ENCODE measurements around the gene MAP3K21. TPM values are rescaled to one million over a fixed set of nuclear protein-coding genes. Genes with fewer than 3 reads are reported as not detected.

MAP3K21 gene
- total and polyA plus RNA-seq, 9 of the 15 experiments (the other 6 are each of a cell fraction or from before 2014, with no cell fraction given), result 0.23 to 0.86 (median 0.49) TPM

Other genes starting within 250 kb of the MAP3K21 start
- gene PCNX2, start 32.0 kb upstream of the MAP3K21 start, total RNA-seq (2014; rRNA removed), result not detected in 2 replicates
- not detected in 2 replicates for gene PCNX2, start 32.0 kb upstream of the MAP3K21 start, total RNA-seq (2014; rRNA removed; fragmentation: Illumina TruSeq; extraction: Trizol)
- gene PCNX2, start 32.0 kb upstream of the MAP3K21 start, total RNA-seq (2015; rRNA removed; fragmentation: Illumina TruSeq; extraction: Trizol), result 0.33 TPM in 1 of 2 replicates, not detected in the other
- gene PCNX2, start 32.0 kb upstream of the MAP3K21 start, total RNA-seq (2021), result 0.07 and 0.31 TPM in 2 replicates
- not detected in 2 replicates for gene PCNX2, start 32.0 kb upstream of the MAP3K21 start, polyA plus RNA-seq (2011; rRNA removed)
- not detected in 2 replicates for gene PCNX2, start 32.0 kb upstream of the MAP3K21 start, polyA plus RNA-seq (2014; fragmentation: Illumina TruSeq; extraction: Trizol)
- gene PCNX2, start 32.0 kb upstream of the MAP3K21 start, polyA plus RNA-seq (2014; fragmentation: Nextera tagmentation; extraction: Ambion mirVana), result not detected
- gene PCNX2, start 32.0 kb upstream of the MAP3K21 start, polyA plus RNA-seq (2014; rRNA removed), result not detected in 2 replicates